Choroid plexus epithelial cell (primary cell): Measurements from ENCODE around the gene RPS15.

Experiments
- DNase-seq: peaks from one replicate; pipeline ENCODE4 v3.0.0-alpha.2; 2010; ENCODE audit warnings: low read depth
- H3K4me3 ChIP-seq: 2 replicates; pipeline ENCODE4 v1.5.1; 2011; ENCODE audit warnings: low read depth, mild to moderate bottlenecking, control low read depth, low read length, moderate library complexity
- TF ChIP-seq, protein P1 (sequence below): conservative IDR thresholded peaks from 2 replicates; pipeline ENCODE4 v1.5.1; 2011; ENCODE audit warnings: low read depth, mild to moderate bottlenecking, control low read depth, inconsistent platforms, low read length, moderate library complexity

RPS15 gene

DNA sequence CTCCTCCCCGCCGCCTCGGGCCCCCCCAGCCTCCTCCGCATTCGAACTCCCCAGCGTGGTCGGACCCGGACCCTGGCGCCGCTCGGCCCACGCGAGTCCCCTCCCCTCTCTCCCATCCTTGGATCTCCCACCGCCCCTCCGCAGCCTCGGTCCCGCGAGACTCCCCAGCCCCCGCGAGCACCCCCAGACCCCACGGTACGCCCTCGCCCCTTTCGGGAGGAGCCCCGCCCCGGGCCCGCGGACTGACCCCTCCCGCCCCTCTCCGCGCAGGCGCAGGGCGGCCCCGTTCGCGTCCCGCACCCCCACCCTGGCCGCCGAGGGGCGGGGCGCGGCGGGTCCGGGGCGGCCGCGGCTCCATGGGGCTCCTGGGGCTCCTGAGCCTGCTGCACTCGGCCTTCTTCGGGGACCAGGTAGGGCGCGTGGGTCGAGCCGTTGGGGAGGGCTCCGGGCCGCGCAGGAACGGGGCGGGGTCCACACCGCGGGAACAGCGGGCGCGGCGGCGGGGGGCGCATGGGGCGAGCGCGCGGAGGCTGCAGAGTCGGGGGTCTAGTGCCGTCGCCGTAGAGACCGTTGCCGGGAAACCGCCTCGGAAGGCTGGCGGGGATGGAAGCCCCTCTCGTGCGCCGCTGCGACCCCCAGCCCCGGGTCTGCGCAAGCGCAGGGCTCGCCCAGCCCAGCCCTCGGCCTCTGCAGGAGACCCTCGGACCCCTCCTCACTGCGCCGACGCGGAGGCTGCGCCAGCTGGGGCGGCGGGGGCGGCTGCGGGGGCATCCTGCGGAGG is 7.9 kb downstream of the RPS15 start:
- TF ChIP-seq, protein P1, sequence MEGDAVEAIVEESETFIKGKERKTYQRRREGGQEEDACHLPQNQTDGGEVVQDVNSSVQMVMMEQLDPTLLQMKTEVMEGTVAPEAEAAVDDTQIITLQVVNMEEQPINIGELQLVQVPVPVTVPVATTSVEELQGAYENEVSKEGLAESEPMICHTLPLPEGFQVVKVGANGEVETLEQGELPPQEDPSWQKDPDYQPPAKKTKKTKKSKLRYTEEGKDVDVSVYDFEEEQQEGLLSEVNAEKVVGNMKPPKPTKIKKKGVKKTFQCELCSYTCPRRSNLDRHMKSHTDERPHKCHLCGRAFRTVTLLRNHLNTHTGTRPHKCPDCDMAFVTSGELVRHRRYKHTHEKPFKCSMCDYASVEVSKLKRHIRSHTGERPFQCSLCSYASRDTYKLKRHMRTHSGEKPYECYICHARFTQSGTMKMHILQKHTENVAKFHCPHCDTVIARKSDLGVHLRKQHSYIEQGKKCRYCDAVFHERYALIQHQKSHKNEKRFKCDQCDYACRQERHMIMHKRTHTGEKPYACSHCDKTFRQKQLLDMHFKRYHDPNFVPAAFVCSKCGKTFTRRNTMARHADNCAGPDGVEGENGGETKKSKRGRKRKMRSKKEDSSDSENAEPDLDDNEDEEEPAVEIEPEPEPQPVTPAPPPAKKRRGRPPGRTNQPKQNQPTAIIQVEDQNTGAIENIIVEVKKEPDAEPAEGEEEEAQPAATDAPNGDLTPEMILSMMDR: no peak
- H3K4me3 ChIP-seq: peak overlapping the region; percentile 22
- no peak for DNase-seq

DNA sequence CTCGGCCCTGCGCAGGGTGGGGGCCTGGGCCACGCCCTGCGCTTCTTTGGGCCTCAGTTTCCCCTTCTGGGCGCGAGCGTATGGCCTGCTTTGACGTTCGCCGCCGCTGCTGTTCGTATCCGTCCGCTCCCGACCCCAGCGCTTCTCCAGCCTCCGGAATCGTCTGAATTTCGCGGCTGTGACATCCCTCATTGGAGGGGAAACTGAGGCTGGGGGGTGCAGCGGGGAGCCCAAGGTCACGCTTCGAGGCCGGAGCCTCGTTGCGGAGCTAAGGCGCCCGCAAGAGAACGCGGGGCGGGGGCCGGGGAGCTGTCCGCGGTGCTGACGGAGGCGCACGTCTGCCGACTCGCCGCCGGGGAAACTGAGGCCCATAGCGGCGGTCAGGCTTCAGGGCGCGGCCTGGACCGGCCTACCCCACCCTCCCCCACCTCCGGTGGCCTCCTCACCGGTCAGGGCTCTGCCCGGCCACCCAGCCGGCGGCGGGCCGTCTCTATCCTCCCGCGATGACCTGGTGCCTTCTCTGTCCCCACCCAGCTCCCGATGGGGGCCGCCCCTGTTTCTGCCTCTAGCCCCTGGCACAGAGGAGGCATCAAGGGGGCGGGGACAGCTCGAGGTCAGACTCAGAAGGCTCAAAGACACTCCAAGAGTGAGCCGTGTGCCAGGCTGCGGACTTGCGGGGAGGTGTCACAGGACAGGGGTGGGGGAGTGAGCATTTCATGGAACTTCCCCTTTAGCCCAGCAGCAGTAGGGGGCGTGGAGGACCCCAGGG is 8.7 kb downstream of the RPS15 start:
- DNase-seq: no peak
- TF ChIP-seq, protein P1: no peak
- H3K4me3 ChIP-seq: no peak overlapping the region

DNA sequence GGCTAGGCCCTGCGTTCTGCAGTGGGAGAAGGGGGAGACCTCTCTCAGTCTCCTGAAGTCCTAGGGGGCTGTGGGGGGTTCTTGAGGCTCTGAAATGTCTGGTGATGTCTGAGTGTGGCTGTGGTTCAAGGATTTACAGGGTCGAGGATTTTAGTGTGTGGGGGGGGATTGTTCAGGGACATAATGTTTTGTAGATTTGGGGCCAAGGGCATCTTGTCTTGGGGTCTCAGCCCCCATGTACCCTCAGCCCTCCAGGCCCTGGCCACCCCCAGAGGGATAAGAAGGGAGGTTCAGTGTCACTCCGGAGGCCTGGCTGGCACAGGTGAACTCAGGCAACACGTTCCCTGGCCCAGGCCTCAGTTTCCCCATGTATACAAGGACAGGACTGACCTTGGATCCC is 9.3 kb downstream of the RPS15 start:
- H3K4me3 ChIP-seq: no peak overlapping the region
- TF ChIP-seq, protein P1: no peak

DNA sequence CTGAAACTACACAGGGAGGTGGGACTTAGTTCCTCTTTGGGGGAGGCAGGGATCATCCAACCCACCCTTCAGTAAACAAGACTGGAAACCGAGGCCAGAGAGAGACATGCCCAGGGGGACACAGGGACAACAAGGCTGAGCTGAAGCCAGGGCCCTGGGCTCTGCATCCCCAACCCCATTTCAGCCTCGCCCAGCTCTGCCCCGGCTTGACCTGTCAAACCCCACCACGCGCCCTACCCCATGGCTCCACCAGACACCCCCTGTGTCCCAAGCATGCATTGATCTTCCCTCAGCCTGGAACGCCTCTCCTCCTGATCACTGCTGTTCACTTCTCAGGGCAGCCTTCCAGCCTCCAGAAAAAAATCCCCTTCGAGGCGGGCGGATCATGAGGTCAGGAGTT is 9.7 kb downstream of the RPS15 start:
- no peak overlapping the region for H3K4me3 ChIP-seq
- DNase-seq: no peak
- TF ChIP-seq, protein P1: no peak

More for the DNA sequence above, 9.3 kb downstream of the RPS15 start:
- no peak for DNase-seq

DNA sequence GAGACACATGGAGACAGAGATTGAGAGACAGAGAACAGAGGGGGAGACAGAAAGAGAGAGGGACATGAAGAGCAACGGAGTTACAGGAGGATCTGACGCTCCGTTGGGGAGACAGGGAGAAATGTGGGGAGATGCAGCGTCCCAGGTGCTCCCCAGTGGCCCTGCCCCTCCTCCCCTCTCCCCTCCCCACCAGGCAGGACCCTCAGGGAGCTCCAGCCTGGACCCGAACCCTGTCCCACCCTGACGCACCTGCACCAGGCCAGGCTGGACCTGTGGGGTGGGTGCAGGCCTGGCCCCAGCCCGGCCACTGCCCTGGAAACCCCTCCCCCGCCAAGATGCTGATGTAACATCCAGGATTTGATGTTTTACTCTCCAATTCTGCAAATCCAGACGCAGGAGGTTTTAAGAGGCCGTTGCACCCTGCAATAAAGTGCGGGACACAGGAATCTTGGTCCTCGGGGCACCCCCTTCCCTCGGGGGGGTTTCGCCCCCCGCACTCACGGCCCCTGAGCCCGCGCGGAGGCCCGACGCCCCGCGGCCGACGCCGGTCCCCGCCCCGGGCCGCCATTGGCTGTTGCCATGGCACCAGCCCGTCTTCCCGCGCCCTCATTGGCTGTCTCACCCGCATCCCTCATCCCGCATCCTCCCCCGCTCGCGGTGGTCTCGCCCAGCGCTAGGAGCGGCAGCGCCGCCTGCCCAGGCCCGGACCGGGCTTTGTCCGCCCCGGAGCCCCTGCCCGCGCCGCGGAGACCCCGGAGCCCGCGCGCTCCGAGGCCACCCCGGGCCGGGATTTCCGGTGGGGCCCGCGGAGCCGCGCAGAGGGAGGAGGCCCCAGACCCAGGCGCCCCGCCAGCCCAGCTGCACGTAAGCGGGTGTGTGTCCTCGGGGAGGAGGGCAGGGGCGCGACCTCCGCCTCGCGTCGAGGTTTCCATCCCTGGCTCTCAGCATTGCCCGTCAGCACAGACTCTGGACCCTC is 11.6 kb downstream of the RPS15 start, which contains the start of gene APC2:
Gene APC2, plus strand, starts transcription at position 655 of the 976 bp plus-strand sequence. CDS start 2,881 bp downstream, outside the sequence.
- TF ChIP-seq, protein P1: no peak
- no peak within 1 kb of the TSS for H3K4me3 ChIP-seq
- peak; percentile 35 for DNase-seq

DNA sequence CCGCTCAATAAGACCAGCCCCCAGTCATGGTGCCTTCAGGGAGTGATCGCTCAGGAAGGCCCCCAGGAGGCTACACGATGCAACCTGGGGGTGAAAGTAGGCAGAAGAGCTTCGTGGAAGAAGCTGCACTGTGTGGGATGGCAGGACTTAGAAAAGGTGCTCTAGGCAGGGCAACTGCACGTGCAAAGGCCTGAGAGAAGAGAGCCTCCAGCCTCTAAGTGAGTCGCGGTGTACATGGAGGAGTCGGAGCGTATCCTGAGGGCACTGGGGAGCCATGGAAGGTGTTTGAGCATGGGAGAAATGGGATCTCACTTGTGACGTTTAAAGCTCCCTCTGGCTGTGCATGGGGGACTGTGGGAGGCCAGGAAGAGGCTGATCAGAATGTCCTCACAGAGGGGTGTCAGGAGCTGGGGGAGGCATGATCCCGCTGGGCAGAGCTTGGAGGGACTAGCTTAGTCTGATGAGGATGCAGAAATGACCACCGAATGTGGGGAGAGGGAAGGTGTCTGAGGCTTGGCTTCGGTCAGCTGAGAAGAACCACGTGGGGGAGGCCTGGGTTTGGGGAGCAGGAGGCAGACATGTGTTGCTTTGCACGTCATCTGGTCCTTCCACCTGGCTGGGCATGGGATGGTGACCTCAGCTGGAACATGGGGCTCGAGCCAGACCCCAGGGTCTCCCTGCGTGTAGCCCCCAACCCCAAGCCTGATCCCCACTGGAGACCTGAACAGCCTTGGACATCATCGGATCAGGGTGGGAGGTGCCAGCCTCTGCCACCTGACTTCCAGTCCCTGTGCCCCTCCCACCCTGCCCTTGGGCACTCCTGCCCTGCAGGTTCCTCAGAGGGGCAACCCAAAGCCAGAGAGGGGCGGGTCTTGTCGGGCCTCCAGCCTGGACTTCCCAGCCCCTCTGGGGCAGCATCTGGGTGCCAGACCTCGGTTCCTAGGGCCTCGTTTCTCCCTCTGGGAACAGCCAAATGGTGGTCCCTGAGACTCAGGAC is 12.8 kb downstream of the RPS15 start:
- H3K4me3 ChIP-seq: no peak overlapping the region
- TF ChIP-seq, protein P1: no peak
- DNase-seq: no peak
